ENCODE data around the gene CFAP45.
A peak's percentile ranks its signal among the peaks of the same experiment; 100 is the strongest.

CFAP45 gene

GRCh38 chr1:159940006-159940620 is 40.1 kb upstream of the CFAP45 start:
- Mint-ChIP-seq H3K36me3 (no peaks in the 10 kb centered on the region), H3K27me3 (peaks cover 94% of the 10 kb centered on the region), H3K4me1 (peaks cover 28% of the 10 kb centered on the region), H3K27ac (no peak overlapping the region), H3K4me3 (no peak overlapping the region), H3K9me3 (no peaks in the 10 kb centered on the region)
- CTCF ChIA-PET = interaction anchor here (0.7 to 19.5 kb wide), 7 partner anchors 9 to 141 kb away, joined by 3 to 301 read pairs (median 4); no protein-coding TSS in a partner anchor
- DNase-seq = no peak

- no peak overlapping the region for H3K27ac Mint-ChIP-seq
- peaks cover 23% of the 10 kb centered on the region for H3K4me1 Mint-ChIP-seq
- H3K9me3 Mint-ChIP-seq = no peaks in the 10 kb centered on the region
- DNase-seq = no peak
- H3K27me3 Mint-ChIP-seq = peaks cover 94% of the 10 kb centered on the region
- CTCF ChIA-PET = interaction anchor here (0.7 to 19.5 kb wide), 9 partner anchors 9 to 140 kb away, joined by 3 to 301 read pairs (median 5); no protein-coding TSS in a partner anchor
- H3K4me3 Mint-ChIP-seq = no peak overlapping the region
- no peaks in the 10 kb centered on the region for H3K36me3 Mint-ChIP-seq
These were observed 39.7 kb upstream of the CFAP45 start for GRCh38 chr1:159939678-159940002.

GRCh38 chr1:159938905-159939677 is 39.1 kb upstream of the CFAP45 start:
- CTCF ChIA-PET = interaction anchor here (0.7 to 19.5 kb wide), 11 partner anchors 14 to 146 kb away, joined by 3 to 301 read pairs (median 5); no protein-coding TSS in a partner anchor
- Mint-ChIP-seq H3K4me1 (peaks cover 23% of the 10 kb centered on the region), H3K27ac (no peak overlapping the region), H3K27me3 (peaks cover 94% of the 10 kb centered on the region), H3K36me3 (no peaks in the 10 kb centered on the region), H3K4me3 (no peak overlapping the region), H3K9me3 (no peaks in the 10 kb centered on the region)
- DNase-seq = no peak

- H3K27ac Mint-ChIP-seq = no peak overlapping the region
- peaks cover 23% of the 10 kb centered on the region for H3K4me1 Mint-ChIP-seq
- H3K9me3 Mint-ChIP-seq = no peaks in the 10 kb centered on the region
- no peaks in the 10 kb centered on the region for H3K36me3 Mint-ChIP-seq
- peaks cover 88% of the 10 kb centered on the region for H3K27me3 Mint-ChIP-seq
- CTCF ChIA-PET = interaction anchor here (1.0 to 19.5 kb wide), 7 partner anchors 14 to 147 kb away, joined by 3 to 301 read pairs (median 9); partner anchors contain the start of gene TAGLN2
- no peak overlapping the region for H3K4me3 Mint-ChIP-seq
- no peak for DNase-seq
These were observed 38.4 kb upstream of the CFAP45 start for GRCh38 chr1:159938211-159938852.

GRCh38 chr1:159937054-159937750 is 37.2 kb upstream of the CFAP45 start:
- H3K4me1 Mint-ChIP-seq = peaks cover 23% of the 10 kb centered on the region
- H3K9me3 Mint-ChIP-seq = no peaks in the 10 kb centered on the region
- CTCF ChIA-PET = interaction anchor here (0.9 to 19.5 kb wide), 8 partner anchors 7 to 141 kb away, joined by 4 to 301 read pairs (median 7); partner anchors contain the start of genes IGSF9 and TAGLN2
- no peak overlapping the region for H3K27ac Mint-ChIP-seq
- peak; percentile 35 for DNase-seq
- peaks cover 85% of the 10 kb centered on the region for H3K27me3 Mint-ChIP-seq
- H3K36me3 Mint-ChIP-seq = no peaks in the 10 kb centered on the region
- H3K4me3 Mint-ChIP-seq = no peak overlapping the region

- peak; percentile 88 for DNase-seq
- no peaks in the 10 kb centered on the region for H3K9me3 Mint-ChIP-seq
- no peak overlapping the region for H3K27ac Mint-ChIP-seq
These were observed 36.4 kb upstream of the CFAP45 start for GRCh38 chr1:159936273-159936904.

GRCh38 chr1:159935719-159936272 is 35.8 kb upstream of the CFAP45 start:
- CTCF ChIA-PET = interaction anchor here (0.9 to 19.5 kb wide), 7 partner anchors 9 to 143 kb away, joined by 3 to 301 read pairs (median 5); partner anchors contain the start of genes IGSF9 and TAGLN2
- Mint-ChIP-seq H3K36me3 (no peaks in the 10 kb centered on the region), H3K4me1 (peaks cover 23% of the 10 kb centered on the region), H3K4me3 (no peak overlapping the region), H3K27me3 (peaks cover 81% of the 10 kb centered on the region), H3K9me3 (no peaks in the 10 kb centered on the region), H3K27ac (no peak overlapping the region)
- no peak for DNase-seq

More at GRCh38 chr1:159936273-159936904, 36.4 kb upstream of the CFAP45 start:
- peaks cover 84% of the 10 kb centered on the region for H3K27me3 Mint-ChIP-seq
- H3K36me3 Mint-ChIP-seq = no peaks in the 10 kb centered on the region
- CTCF ChIA-PET = interaction anchor here (0.9 to 19.5 kb wide), 9 partner anchors 8 to 143 kb away, joined by 3 to 301 read pairs (median 5); partner anchors contain the start of genes IGSF9 and TAGLN2
- no peak overlapping the region for H3K4me3 Mint-ChIP-seq
- H3K4me1 Mint-ChIP-seq = peaks cover 23% of the 10 kb centered on the region

GRCh38 chr1:159935305-159935704 is 35.3 kb upstream of the CFAP45 start:
- peaks cover 23% of the 10 kb centered on the region for H3K4me1 Mint-ChIP-seq
- CTCF ChIA-PET = interaction anchor here (0.9 to 19.5 kb wide), 6 partner anchors 9 to 144 kb away, joined by 3 to 301 read pairs (median 4); partner anchors contain the start of gene TAGLN2
- no peak overlapping the region for H3K27ac Mint-ChIP-seq
- peaks cover 82% of the 10 kb centered on the region for H3K27me3 Mint-ChIP-seq
- H3K36me3 Mint-ChIP-seq = no peaks in the 10 kb centered on the region
- no peak for DNase-seq
- H3K9me3 Mint-ChIP-seq = no peaks in the 10 kb centered on the region
- H3K4me3 Mint-ChIP-seq = no peak overlapping the region

GRCh38 chr1:159934136-159935039 is 34.4 kb upstream of the CFAP45 start:
- no peaks in the 10 kb centered on the region for H3K36me3 Mint-ChIP-seq
- no peak for DNase-seq
- CTCF ChIA-PET = interaction anchor here (1.0 to 19.5 kb wide), 7 partner anchors 8 to 147 kb away, joined by 3 to 301 read pairs (median 4); partner anchors contain the start of genes KCNJ9 and TAGLN2
- no peak overlapping the region for H3K4me3 Mint-ChIP-seq
- H3K4me1 Mint-ChIP-seq = peaks cover 23% of the 10 kb centered on the region
- H3K27ac Mint-ChIP-seq = no peak overlapping the region
- H3K27me3 Mint-ChIP-seq = peaks cover 74% of the 10 kb centered on the region
- H3K9me3 Mint-ChIP-seq = no peaks in the 10 kb centered on the region

- no peak overlapping the region for H3K27ac Mint-ChIP-seq
- no peaks in the 10 kb centered on the region for H3K36me3 Mint-ChIP-seq
- DNase-seq = no peak
- CTCF ChIA-PET = interaction anchor here (1.2 to 19.5 kb wide), 3 partner anchors 9 to 145 kb away, joined by 3 to 301 read pairs (median 11); no protein-coding TSS in a partner anchor
- peaks cover 21% of the 10 kb centered on the region for H3K4me1 Mint-ChIP-seq
- no peaks in the 10 kb centered on the region for H3K9me3 Mint-ChIP-seq
- H3K27me3 Mint-ChIP-seq = peaks cover 68% of the 10 kb centered on the region
- H3K4me3 Mint-ChIP-seq = no peak overlapping the region
These were observed 33.4 kb upstream of the CFAP45 start for GRCh38 chr1:159933347-159933746.

GRCh38 chr1:159932296-159933285 is 32.6 kb upstream of the CFAP45 start:
- Mint-ChIP-seq H3K27ac (no peak overlapping the region), H3K27me3 (peaks cover 61% of the 10 kb centered on the region), H3K9me3 (no peaks in the 10 kb centered on the region), H3K36me3 (no peaks in the 10 kb centered on the region), H3K4me1 (peaks cover 14% of the 10 kb centered on the region), H3K4me3 (no peak overlapping the region)
- no peak for DNase-seq
- CTCF ChIA-PET = interaction anchor here (1.0 to 19.5 kb wide), 5 partner anchors 10 to 153 kb away, joined by 3 to 301 read pairs (median 4); no protein-coding TSS in a partner anchor
